ENCODE measurements around the gene MRPL10. TPM values are rescaled to one million over a fixed set of nuclear protein-coding genes. Genes with fewer than 3 reads are reported as not detected.
A peak's percentile ranks its signal among the peaks of the same experiment; 100 is the strongest.

Gene MRPL10
- total and polyA plus RNA-seq, 10 of the 15 experiments (the other 5 are each of a cell fraction or from before 2014, with no cell fraction given): 18.9 to 61.9 (median 47.3) TPM

GRCh38 chr17:47802341-47803022 lies 28.9 kb downstream of the MRPL10 start (continued):
- TF ChIP-seq ZBTB40 (IDR thresholded peaks at IDR 0.05; ENCODE audit: borderline replicate concordance) (no peak), E2F4 (IDR thresholded peaks at IDR 0.05; ENCODE audit: low read depth, low read length) (no peak), TCF3 (IDR thresholded peaks at IDR 0.05; ENCODE audit: borderline replicate concordance, insufficient read depth, low read depth, low read length) (0 out of 2 replicates have a peak, but pooled peaks have one; percentile 38), KDM1A (IDR thresholded peaks at IDR 0.05; ENCODE audit: borderline replicate concordance) (no peak), PBX3 (IDR thresholded peaks at IDR 0.05; ENCODE audit: insufficient replicate concordance, low read depth, low read length) (peak; percentile 18), ETV6 (conservative IDR thresholded peaks at IDR 0.05 in 1 of 2, IDR thresholded peaks at IDR 0.05 in 1 of 2; ENCODE audit: borderline replicate concordance in 1 of 2, low read depth in 1 of 2) (no peak), CUX1 (IDR thresholded peaks at IDR 0.05; ENCODE audit: insufficient replicate concordance, low read depth, low read length) (no peak), RUNX3 (IDR thresholded peaks at IDR 0.05; ENCODE audit: low read length) (no peak), BMI1 (IDR thresholded peaks at IDR 0.05; ENCODE audit: borderline replicate concordance) (no peak), CEBPB (IDR thresholded peaks at IDR 0.05; ENCODE audit: borderline replicate concordance in 1 of 2, low read depth in 2 of 2, low read length in 2 of 2) (no peak), EP300 (IDR thresholded peaks at IDR 0.05; ENCODE audit: borderline replicate concordance in 1 of 2, control insufficient read depth in 1 of 2, low read depth in 2 of 2, low read length in 2 of 2) (no peak), IKZF1 (conservative IDR thresholded peaks at IDR 0.05) (no peak), RBBP5 (conservative IDR thresholded peaks at IDR 0.05) (no peak), JUND (IDR thresholded peaks at IDR 0.05; ENCODE audit: low read depth, low read length) (no peak), ZNF384 (IDR thresholded peaks at IDR 0.05; ENCODE audit: borderline replicate concordance, low read depth, low read length) (no peak)
